Neural crest cell (in vitro differentiated cells): ENCODE results near the gene RASGEF1C. TPM values are rescaled to one million over a fixed set of nuclear protein-coding genes. Genes with fewer than 3 reads are reported as not detected.

Experiments
- DNase-seq: peaks from one replicate; pipeline ENCODE4 v3.0.0; 2021; ENCODE audit warnings: low read depth, mixed read lengths, low spot score
- H3K27ac Mint-ChIP-seq: one replicate; pipeline ENCODE4 v1.8.0; 2021; ENCODE audit warnings: mild to moderate bottlenecking, mixed read lengths; ENCODE audit not compliant: unreplicated experiment
- H3K27me3 Mint-ChIP-seq: 2 replicates; pipeline ENCODE4 v1.8.0; 2021; ENCODE audit warnings: low read depth, mild to moderate bottlenecking, mixed read lengths
- H3K36me3 Mint-ChIP-seq: 2 replicates; pipeline ENCODE4 v1.8.0; 2021; ENCODE audit warnings: low read depth, mild to moderate bottlenecking, mixed read lengths
- H3K4me1 Mint-ChIP-seq: 2 replicates; pipeline ENCODE4 v1.8.0; 2021; ENCODE audit warnings: mixed read lengths
- H3K4me3 Mint-ChIP-seq: one replicate; pipeline ENCODE4 v1.8.0; 2021; ENCODE audit warnings: mild to moderate bottlenecking, mixed read lengths
- H3K9me3 Mint-ChIP-seq: 2 replicates; pipeline ENCODE4 v1.8.0; 2021; ENCODE audit warnings: mixed read lengths
- total RNA-seq: library from RNA; stranded (reverse); gene quantifications from 2 replicates; pipeline ENCODE4 v1.2.1, GENCODE V29; 2021
- TF ChIP-seq, protein P1 (sequence below): fragments of 200-600 bp; sonication (generic); conservative IDR thresholded peaks from 2 replicates; pipeline ENCODE4 v1.5.0; 2021; ENCODE audit warnings: antibody characterized with exemption, mild to moderate bottlenecking

Gene RASGEF1C
- total RNA-seq, 1 donor from 2014 or later, result 1.7 TPM

DNA sequence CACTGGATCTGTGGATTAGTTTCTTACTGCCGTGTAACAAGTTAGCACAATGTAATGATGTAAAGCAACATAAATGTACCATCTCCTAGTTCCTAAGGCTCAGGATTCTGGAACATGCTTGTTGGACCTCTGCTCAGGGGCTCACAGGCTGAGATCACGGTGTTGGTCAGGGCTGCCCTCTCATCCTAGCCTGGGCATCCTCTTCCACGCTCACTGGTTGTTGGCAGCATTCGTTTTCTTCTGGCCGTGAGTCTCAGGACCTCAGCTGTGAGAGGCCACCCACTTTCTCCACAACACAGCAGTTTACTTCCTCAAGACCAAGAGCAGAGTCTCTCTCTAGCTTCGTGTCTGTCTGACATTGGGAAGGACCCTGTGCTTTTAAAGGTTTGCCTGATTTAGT lies 17.3 kb downstream of the RASGEF1C start:
- Mint-ChIP-seq H3K27me3 (no peaks in the 10 kb centered on the region), H3K36me3 (no peaks in the 10 kb centered on the region), H3K27ac (peak overlapping the region; percentile 52)

DNA sequence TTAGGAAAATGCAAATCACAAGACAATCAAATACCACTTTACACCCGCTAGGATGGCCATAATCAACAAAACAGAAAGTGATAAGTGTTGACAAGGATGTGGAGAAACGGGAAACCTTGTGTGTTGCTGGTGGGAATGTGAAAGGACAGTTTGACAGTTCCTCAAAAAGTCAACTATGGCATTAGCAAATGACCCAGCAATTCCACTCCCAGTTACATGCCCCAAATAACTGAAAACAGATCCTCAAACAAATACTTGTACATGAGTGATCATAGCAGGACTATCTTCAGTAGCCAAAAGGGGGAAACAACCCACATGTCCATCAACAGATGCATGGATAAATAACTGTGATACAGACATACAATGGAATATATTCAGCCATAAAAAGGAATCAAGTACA lies 21.2 kb downstream of the RASGEF1C start:
- no peak overlapping the region for H3K27ac Mint-ChIP-seq
- DNase-seq, result no peak
- H3K36me3 Mint-ChIP-seq, result peaks cover 4% of the 10 kb centered on the region
- H3K4me1 Mint-ChIP-seq, result no peaks in the 10 kb centered on the region
- no peak overlapping the region for H3K4me3 Mint-ChIP-seq
- H3K9me3 Mint-ChIP-seq, result peaks cover 6% of the 10 kb centered on the region
- TF ChIP-seq, protein P1, sequence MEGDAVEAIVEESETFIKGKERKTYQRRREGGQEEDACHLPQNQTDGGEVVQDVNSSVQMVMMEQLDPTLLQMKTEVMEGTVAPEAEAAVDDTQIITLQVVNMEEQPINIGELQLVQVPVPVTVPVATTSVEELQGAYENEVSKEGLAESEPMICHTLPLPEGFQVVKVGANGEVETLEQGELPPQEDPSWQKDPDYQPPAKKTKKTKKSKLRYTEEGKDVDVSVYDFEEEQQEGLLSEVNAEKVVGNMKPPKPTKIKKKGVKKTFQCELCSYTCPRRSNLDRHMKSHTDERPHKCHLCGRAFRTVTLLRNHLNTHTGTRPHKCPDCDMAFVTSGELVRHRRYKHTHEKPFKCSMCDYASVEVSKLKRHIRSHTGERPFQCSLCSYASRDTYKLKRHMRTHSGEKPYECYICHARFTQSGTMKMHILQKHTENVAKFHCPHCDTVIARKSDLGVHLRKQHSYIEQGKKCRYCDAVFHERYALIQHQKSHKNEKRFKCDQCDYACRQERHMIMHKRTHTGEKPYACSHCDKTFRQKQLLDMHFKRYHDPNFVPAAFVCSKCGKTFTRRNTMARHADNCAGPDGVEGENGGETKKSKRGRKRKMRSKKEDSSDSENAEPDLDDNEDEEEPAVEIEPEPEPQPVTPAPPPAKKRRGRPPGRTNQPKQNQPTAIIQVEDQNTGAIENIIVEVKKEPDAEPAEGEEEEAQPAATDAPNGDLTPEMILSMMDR, result no peak
- no peaks in the 10 kb centered on the region for H3K27me3 Mint-ChIP-seq

More for the DNA sequence above, 17.3 kb downstream of the RASGEF1C start:
- H3K4me3 Mint-ChIP-seq, result no peak overlapping the region
- TF ChIP-seq, protein P1, result no peak
- H3K4me1 Mint-ChIP-seq, result no peaks in the 10 kb centered on the region
- DNase-seq, result no peak
- peaks cover 2% of the 10 kb centered on the region for H3K9me3 Mint-ChIP-seq

DNA sequence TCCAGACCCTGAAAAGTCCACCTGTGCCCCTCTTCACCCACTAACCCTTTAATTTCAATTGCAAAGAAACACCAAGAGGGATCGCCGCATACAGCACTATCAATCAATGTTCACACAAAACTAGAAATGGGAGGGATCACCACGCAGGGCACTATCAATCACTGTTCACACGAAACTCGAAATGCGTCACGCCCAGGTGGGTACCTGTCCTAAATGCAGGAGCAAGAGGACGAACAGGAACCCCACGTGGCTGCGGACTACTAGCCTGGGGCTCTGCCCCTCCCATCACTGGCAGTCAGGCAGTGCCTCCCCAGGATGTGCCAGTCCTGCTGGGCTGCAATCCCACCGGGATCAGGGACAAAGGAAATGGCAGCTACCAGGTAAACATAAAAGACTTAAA lies 28.2 kb downstream of the RASGEF1C start:
- Mint-ChIP-seq H3K36me3 (peaks cover 9% of the 10 kb centered on the region), H3K4me3 (no peak overlapping the region), H3K27me3 (no peaks in the 10 kb centered on the region), H3K27ac (no peak overlapping the region), H3K4me1 (peaks cover 21% of the 10 kb centered on the region), H3K9me3 (peaks cover 5% of the 10 kb centered on the region)
- DNase-seq, result no peak
- TF ChIP-seq, protein P1, result no peak

DNA sequence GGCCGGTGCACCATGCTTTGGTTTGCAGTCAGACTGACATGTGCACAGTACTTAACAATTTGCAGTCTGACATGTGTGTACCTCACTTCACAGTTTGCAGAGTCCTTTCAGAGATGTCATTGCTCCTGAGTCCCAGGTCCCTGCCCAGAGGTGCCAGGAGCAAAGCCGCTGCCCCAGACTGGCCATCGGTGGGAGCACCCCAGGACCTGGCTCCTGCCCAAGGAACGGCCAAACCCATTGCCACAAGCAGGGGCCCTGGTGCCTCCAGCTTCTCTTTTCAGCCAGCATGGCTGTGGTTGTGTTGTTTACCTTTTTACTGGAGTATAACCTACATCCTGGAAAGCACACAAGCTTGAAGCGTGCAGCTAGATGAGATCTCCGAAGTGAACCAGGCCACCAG lies 28.6 kb downstream of the RASGEF1C start:
- no peak for DNase-seq
- H3K27me3 Mint-ChIP-seq, result no peaks in the 10 kb centered on the region
- H3K9me3 Mint-ChIP-seq, result peaks cover 5% of the 10 kb centered on the region
- H3K27ac Mint-ChIP-seq, result no peak overlapping the region
- H3K4me3 Mint-ChIP-seq, result no peak overlapping the region
- TF ChIP-seq, protein P1, result no peak
- H3K36me3 Mint-ChIP-seq, result peaks cover 9% of the 10 kb centered on the region
- H3K4me1 Mint-ChIP-seq, result peaks cover 24% of the 10 kb centered on the region

DNA sequence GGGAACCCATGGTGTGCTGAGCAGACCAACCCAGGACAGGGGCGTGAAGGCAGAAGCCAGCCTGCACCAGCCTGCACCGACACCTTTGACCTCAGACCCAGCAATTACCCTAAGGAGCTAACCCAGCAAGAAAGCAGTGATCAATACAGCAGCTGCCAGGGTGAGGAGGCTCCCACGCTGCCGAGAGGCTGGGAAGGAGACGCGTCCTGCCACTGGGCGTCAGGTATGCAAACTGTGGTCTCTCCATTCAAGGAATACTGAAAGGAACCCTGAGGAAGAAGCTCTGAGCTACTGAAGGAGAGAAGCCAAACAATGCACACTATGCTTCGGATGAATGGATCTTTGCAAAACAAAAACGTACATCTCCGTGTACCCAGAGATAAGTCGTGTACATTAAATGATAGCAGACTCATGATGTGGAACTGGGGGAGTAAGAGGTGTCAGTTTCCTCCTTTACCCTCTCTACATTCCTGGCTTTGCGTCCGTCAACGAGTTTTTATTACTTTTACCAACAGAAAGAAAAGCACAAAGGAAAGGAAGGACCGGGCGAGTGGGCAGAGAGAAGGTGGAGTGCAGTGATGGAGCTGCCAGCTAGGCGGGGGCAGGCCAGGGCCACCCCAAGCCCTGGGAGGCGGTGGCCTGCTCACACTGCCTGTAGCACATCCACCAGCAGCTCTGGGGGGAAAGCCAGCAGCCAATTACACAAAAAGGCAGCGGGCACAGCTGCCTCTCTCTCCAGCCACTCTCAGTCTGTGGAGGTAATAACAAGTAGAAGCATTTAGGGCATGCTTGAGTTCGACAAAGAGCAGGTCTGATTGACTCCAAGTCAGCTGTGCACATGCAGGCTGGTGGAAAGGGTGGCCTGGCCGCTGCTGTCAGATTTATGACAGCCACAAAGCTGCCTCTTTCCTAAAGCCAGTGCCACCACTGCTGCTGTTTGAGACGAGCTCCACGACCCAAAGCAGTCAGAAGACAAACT lies 29.3 kb downstream of the RASGEF1C start:
- peaks cover 25% of the 10 kb centered on the region for H3K4me1 Mint-ChIP-seq

More for the DNA sequence above, 29.3 kb downstream of the RASGEF1C start:
- H3K9me3 Mint-ChIP-seq, result peaks cover 5% of the 10 kb centered on the region
- no peak overlapping the region for H3K27ac Mint-ChIP-seq
- DNase-seq, result no peak
- no peaks in the 10 kb centered on the region for H3K27me3 Mint-ChIP-seq
- TF ChIP-seq, protein P1, result no peak
- H3K4me3 Mint-ChIP-seq, result peak overlapping the region; percentile 32
- H3K36me3 Mint-ChIP-seq, result peaks cover 9% of the 10 kb centered on the region
